ENCODE measurements around the gene MBOAT2.

DNA sequence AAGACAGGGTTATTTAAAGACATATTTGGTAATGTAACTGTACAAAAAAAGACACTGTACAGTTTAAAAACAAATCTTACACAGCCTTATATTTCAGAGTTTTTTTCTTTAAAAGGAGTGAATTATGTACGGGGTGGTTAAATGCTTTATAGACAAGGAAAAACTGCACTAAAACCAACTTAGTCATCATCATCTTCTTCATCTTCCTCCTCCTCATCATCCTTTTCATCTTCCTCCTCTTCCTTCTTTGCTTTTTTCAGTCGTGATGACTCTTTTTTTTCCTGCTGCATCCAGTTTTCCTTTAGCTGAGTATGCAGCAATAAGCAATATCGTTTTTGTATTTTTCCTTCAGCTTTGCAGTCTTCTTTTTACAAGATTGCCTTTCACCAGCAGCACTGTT lies 14.6 kb upstream of the MBOAT2 start:
- TF ChIP-seq, protein P1, sequence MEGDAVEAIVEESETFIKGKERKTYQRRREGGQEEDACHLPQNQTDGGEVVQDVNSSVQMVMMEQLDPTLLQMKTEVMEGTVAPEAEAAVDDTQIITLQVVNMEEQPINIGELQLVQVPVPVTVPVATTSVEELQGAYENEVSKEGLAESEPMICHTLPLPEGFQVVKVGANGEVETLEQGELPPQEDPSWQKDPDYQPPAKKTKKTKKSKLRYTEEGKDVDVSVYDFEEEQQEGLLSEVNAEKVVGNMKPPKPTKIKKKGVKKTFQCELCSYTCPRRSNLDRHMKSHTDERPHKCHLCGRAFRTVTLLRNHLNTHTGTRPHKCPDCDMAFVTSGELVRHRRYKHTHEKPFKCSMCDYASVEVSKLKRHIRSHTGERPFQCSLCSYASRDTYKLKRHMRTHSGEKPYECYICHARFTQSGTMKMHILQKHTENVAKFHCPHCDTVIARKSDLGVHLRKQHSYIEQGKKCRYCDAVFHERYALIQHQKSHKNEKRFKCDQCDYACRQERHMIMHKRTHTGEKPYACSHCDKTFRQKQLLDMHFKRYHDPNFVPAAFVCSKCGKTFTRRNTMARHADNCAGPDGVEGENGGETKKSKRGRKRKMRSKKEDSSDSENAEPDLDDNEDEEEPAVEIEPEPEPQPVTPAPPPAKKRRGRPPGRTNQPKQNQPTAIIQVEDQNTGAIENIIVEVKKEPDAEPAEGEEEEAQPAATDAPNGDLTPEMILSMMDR (conservative IDR thresholded peaks at IDR 0.05; ENCODE audit: low read depth, low read length): no peak
- no peak for TF ChIP-seq EZH2phosphoT487 (IDR thresholded peaks at IDR 0.05; ENCODE audit: borderline replicate concordance, low read length)
